Panc1 (cell line): ENCODE data around the gene NRBF2. TPM values are rescaled to one million over a fixed set of nuclear protein-coding genes. Genes with fewer than 3 reads are reported as not detected.

Experiments used
- ATAC-seq: fragments of 200-7000 bp; cut with Tn5 transposase; 2 replicates; pipeline ENCODE4 v1.9.1; 2020; ENCODE audit warnings: mild to moderate bottlenecking, moderate library complexity
- BruUV-seq: library from RNA; stranded (reverse); fragments of 400-500 nt; replicated peaks from 2 replicates; lab custom pipeline; 2021; lab: Mats Ljungman, UMichigan
- CTCF ChIA-PET: fragments of 300-600 bp; sonication (Branson Sonifier 250); formaldehyde crosslinking; loops from one replicate; lab custom pipeline; 2022; ENCODE audit warnings: antibody characterized with exemption; lab: Charles Lee
- POLR2A ChIA-PET: fragments of 300-600 bp; sonication (Branson Sonifier 250); formaldehyde crosslinking; loops from one replicate; lab custom pipeline; 2022; ENCODE audit warnings: antibody characterized with exemption; lab: Charles Lee
- DNase-seq: peaks from one replicate; pipeline ENCODE4 v3.0.0-alpha.2; 2010; ENCODE audit warnings: low read depth, low spot score
- H3K27ac ChIP-seq: 2 replicates; pipeline ENCODE4 v1.5.1; 2011; ENCODE audit warnings: mild to moderate bottlenecking, low read length, inconsistent platforms
- H3K27me3 ChIP-seq: fragments of 200-500 bp; sonication (Bioruptor generic); 2 replicates; pipeline ENCODE4 v1.6.0; 2014; ENCODE audit warnings: low read length, inconsistent platforms; ENCODE audit not compliant: control insufficient read depth, insufficient read depth
- H3K36me3 ChIP-seq: fragments of 200-500 bp; sonication (Bioruptor generic); 2 replicates; pipeline ENCODE4 v1.5.1; 2014; ENCODE audit warnings: inconsistent platforms, mild to moderate bottlenecking, low read length, moderate library complexity; ENCODE audit not compliant: control insufficient read depth, insufficient read depth
- H3K4me1 ChIP-seq: 2 replicates; pipeline ENCODE4 v1.5.1; 2011; ENCODE audit warnings: inconsistent platforms, mild to moderate bottlenecking, low read length, moderate library complexity; ENCODE audit not compliant: control insufficient read depth, insufficient read depth
- H3K4me3 ChIP-seq, 2 experiments: 2 replicates each; pipeline ENCODE4 v1.5.1; 2011 to 2012; ENCODE audit warnings: low read depth in 2 of 2, low read length in 2 of 2, mild to moderate bottlenecking in 2 of 2, inconsistent platforms in 1 of 2, moderate library complexity in 1 of 2
- H3K9me3 ChIP-seq: fragments of 200-500 bp; sonication (Bioruptor generic); 2 replicates; pipeline ENCODE4 v1.5.1; 2014; ENCODE audit warnings: low read depth, mild to moderate bottlenecking, inconsistent platforms, low read length, moderate library complexity; ENCODE audit not compliant: control insufficient read depth, insufficient read depth
- POLR2AphosphoS5 ChIP-seq: IDR thresholded peaks from 2 replicates; pipeline ENCODE4 v1.6.1; 2012; ENCODE audit warnings: mild to moderate bottlenecking, low read depth, low read length, moderate library complexity
- SIN3A ChIP-seq: IDR thresholded peaks from 2 replicates; pipeline ENCODE4 v1.6.1; 2012; ENCODE audit warnings: low read depth, mild to moderate bottlenecking, low read length, moderate library complexity, borderline replicate concordance; ENCODE audit not compliant: insufficient read depth
- TCF7L2 ChIP-seq: IDR thresholded peaks from 2 replicates; pipeline ENCODE4 v1.6.1; 2011; ENCODE audit warnings: mild to moderate bottlenecking, low read depth, low read length, inconsistent platforms
- in situ Hi-C: cut with HindIII; loops from 2 replicates; pipeline ENCODE4 v1.10.0; 2016; ENCODE audit warnings: low sequenced_read_pairs, low pct_unique_long_range_greater_than_20kb
- intact Hi-C: fragments of 100-400 bp; cut with micrococcal nuclease; formaldehyde crosslinking; loops from one replicate; pipeline ENCODE4 v1.10.0; 2022; ENCODE audit not compliant: unreplicated experiment
- total RNA-seq: library from RNA; stranded (reverse); gene quantifications from one replicate; pipeline ENCODE4 v1.2.1, GENCODE V29; 2021; ENCODE audit not compliant: unreplicated experiment
- TF ChIP-seq, protein P1 (sequence below), 2 experiments: IDR thresholded peaks; 2 replicates each; pipeline ENCODE4 v1.6.1; 2011 to 2012; ENCODE audit warnings: low read depth in 2 of 2, control low read depth in 1 of 2, low read length in 1 of 2, mild to moderate bottlenecking in 1 of 2, moderate library complexity in 1 of 2; ENCODE audit not compliant: insufficient read depth in 1 of 2
- TF ChIP-seq, protein P2 (sequence below): fragments of 450-650 bp; IDR thresholded peaks from 2 replicates; pipeline ENCODE4 v1.5.1; 2017; ENCODE audit warnings: mild to moderate bottlenecking

Gene NRBF2
- total RNA-seq, 1 experiment from 2014 or later: 25.7 TPM

DNA sequence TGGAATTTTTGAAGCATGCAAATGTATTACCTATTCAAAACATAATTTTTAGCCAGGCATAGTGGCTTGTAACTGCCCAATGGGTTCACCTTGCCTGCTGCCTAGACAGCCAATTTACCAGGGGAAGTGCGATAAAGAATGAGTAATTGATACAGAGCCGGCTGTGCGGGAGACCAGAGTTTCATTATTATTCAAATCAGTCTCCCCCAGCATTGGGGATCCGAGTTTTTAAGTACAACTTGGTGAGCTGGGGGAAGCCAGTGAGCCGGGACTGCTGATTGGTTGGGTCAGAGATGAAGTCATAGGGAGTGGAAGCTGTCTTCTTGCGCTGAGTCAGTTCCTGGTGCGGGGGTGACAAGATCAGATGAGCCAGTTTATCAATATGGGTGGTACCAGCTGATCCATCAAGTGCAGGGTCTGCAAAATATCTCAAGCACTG, 29.1 kb upstream of the NRBF2 start:
- TF ChIP-seq POLR2AphosphoS5 (no peak), SIN3A (no peak), TCF7L2 (no peak)
- TF ChIP-seq, protein P1, sequence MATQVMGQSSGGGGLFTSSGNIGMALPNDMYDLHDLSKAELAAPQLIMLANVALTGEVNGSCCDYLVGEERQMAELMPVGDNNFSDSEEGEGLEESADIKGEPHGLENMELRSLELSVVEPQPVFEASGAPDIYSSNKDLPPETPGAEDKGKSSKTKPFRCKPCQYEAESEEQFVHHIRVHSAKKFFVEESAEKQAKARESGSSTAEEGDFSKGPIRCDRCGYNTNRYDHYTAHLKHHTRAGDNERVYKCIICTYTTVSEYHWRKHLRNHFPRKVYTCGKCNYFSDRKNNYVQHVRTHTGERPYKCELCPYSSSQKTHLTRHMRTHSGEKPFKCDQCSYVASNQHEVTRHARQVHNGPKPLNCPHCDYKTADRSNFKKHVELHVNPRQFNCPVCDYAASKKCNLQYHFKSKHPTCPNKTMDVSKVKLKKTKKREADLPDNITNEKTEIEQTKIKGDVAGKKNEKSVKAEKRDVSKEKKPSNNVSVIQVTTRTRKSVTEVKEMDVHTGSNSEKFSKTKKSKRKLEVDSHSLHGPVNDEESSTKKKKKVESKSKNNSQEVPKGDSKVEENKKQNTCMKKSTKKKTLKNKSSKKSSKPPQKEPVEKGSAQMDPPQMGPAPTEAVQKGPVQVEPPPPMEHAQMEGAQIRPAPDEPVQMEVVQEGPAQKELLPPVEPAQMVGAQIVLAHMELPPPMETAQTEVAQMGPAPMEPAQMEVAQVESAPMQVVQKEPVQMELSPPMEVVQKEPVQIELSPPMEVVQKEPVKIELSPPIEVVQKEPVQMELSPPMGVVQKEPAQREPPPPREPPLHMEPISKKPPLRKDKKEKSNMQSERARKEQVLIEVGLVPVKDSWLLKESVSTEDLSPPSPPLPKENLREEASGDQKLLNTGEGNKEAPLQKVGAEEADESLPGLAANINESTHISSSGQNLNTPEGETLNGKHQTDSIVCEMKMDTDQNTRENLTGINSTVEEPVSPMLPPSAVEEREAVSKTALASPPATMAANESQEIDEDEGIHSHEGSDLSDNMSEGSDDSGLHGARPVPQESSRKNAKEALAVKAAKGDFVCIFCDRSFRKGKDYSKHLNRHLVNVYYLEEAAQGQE (IDR thresholded peaks at IDR 0.05; ENCODE audit: insufficient read depth in 1 of 2, low read depth in 2 of 2, low read length in 1 of 2): no peak
- TF ChIP-seq, protein P2, sequence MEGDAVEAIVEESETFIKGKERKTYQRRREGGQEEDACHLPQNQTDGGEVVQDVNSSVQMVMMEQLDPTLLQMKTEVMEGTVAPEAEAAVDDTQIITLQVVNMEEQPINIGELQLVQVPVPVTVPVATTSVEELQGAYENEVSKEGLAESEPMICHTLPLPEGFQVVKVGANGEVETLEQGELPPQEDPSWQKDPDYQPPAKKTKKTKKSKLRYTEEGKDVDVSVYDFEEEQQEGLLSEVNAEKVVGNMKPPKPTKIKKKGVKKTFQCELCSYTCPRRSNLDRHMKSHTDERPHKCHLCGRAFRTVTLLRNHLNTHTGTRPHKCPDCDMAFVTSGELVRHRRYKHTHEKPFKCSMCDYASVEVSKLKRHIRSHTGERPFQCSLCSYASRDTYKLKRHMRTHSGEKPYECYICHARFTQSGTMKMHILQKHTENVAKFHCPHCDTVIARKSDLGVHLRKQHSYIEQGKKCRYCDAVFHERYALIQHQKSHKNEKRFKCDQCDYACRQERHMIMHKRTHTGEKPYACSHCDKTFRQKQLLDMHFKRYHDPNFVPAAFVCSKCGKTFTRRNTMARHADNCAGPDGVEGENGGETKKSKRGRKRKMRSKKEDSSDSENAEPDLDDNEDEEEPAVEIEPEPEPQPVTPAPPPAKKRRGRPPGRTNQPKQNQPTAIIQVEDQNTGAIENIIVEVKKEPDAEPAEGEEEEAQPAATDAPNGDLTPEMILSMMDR: no peak
- Histone ChIP-seq H3K9me3 (no peaks in the 10 kb centered on the region), H3K36me3 (no peaks in the 10 kb centered on the region), H3K4me3 (no peak overlapping the region), H3K27ac (no peak overlapping the region), H3K4me1 (no peaks in the 10 kb centered on the region), H3K27me3 (peaks cover 3% of the 10 kb centered on the region; the same call in 1 of the 2 replicates)
- in situ Hi-C loops (no loop called here), intact Hi-C loops (no loop called here)
- DNase-seq: no peak
- BruUV-seq: no TSS peak
- CTCF ChIA-PET: no interaction called here
- POLR2A ChIA-PET: no interaction called here
- ATAC-seq: no peak

DNA sequence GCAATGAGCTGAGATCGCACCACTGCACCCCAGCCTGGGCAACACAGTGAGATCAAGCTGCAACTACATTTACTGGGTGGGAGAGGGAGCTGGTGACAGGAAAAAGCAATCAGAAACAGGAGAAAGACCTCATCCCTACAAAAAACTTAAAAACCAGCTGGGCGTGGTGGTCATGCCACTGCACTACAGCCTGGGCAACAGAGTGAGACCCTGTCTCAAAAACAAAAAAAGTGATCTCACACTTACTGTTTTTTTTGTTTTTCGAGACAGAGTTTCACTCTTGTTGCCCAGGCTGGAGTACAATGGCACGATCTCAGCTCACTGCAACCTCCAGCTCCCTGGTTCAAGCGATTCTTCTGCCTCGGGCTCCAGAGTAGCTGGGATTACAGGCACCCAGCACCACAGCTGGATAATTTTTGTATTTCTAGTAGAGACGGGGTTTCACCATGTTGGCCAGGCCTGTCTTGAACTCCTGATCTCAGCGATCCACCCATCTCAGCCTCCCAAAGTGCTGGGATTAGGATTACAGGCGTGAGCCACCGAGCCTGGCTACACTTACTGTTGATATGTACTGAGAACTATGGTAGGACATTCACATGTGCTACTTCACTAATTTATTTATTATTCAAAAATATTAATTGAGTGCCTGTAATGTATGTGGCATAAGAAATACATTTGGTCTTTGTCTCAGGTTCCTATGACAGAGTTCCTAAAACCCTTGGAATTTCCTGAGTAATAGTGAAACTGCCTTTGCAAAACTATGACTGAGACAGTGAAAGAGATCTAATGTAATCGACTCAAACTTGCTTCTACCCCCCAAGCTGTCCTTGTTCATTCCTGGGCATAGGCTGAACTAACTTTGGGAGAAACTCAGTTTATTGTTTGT, 27.7 kb upstream of the NRBF2 start:
- BruUV-seq: no TSS peak
- in situ Hi-C loops: no loop called here
- Histone ChIP-seq H3K9me3 (no peaks in the 10 kb centered on the region), H3K4me1 (no peaks in the 10 kb centered on the region), H3K27me3 (peaks cover 3% of the 10 kb centered on the region; the same call in 1 of the 2 replicates), H3K36me3 (no peaks in the 10 kb centered on the region), H3K4me3 (no peak overlapping the region), H3K27ac (no peak overlapping the region)
- ATAC-seq: no peak
- intact Hi-C loops: no loop called here
- TF ChIP-seq SIN3A: no peak
- TF ChIP-seq, protein P1 (IDR thresholded peaks at IDR 0.05; ENCODE audit: insufficient read depth in 1 of 2, low read depth in 2 of 2, low read length in 1 of 2): no peak
- TF ChIP-seq TCF7L2: no peak
- TF ChIP-seq, protein P2: no peak
- no peak for TF ChIP-seq POLR2AphosphoS5
- ChIA-PET CTCF (no interaction called here), POLR2A (no interaction called here)
- no peak for DNase-seq
